ENCODE measurements around the gene RHNO1. TPM values are rescaled to one million over a fixed set of nuclear protein-coding genes. Genes with fewer than 3 reads are reported as not detected.

Gene RHNO1
- polyA plus RNA-seq, 1 donor from 2014 or later: 85.8 TPM

- H4K20me1 ChIP-seq (ENCODE audit: insufficient read depth): no peaks in the 10 kb centered on the region
- no peak overlapping the region for H3K27ac ChIP-seq (ENCODE audit: low read length)
- H3F3A ChIP-seq (ENCODE audit: insufficient read depth, low read length, poor library complexity, severe bottlenecking): no peaks in the 10 kb centered on the region
- no peak for TF ChIP-seq MXI1 (conservative IDR thresholded peaks at IDR 0.05; ENCODE audit: poor library complexity, severe bottlenecking)
- TF ChIP-seq RAD21 (conservative IDR thresholded peaks at IDR 0.05): no peak
- TF ChIP-seq REST (IDR thresholded peaks at IDR 0.05; ENCODE audit: borderline replicate concordance): no peak
- no peak for TF ChIP-seq EP300 (conservative IDR thresholded peaks at IDR 0.05; ENCODE audit: poor library complexity, severe bottlenecking)
- TF ChIP-seq POLR2AphosphoS5 (IDR thresholded peaks at IDR 0.05): no peak
- TF ChIP-seq SMC3 (conservative IDR thresholded peaks at IDR 0.05; ENCODE audit: poor library complexity): no peak
- no peak for TF ChIP-seq EZH2 (IDR thresholded peaks at IDR 0.05; ENCODE audit: borderline replicate concordance, insufficient read depth, low read length, poor library complexity, severe bottlenecking)
- no peak for TF ChIP-seq TAF1 (IDR thresholded peaks at IDR 0.05; ENCODE audit: low read depth)
- no peak for TF ChIP-seq CTCF (IDR thresholded peaks at IDR 0.05; ENCODE audit: poor library complexity, severe bottlenecking)
- H3K4me2 ChIP-seq (ENCODE audit: low read length): no peak overlapping the region
- no peak overlapping the region for H3K9ac ChIP-seq (ENCODE audit: low read length)
- H3K4me3 ChIP-seq (ENCODE audit: low read length): no peak overlapping the region
- no peaks in the 10 kb centered on the region for H3K27me3 ChIP-seq (ENCODE audit: insufficient read depth, low read depth, low read length)
- H2AFZ ChIP-seq (ENCODE audit: low read depth, low read length): no peak overlapping the region
- H3K36me3 ChIP-seq (ENCODE audit: insufficient read depth, low read length): no peaks in the 10 kb centered on the region
- H3K9me3 ChIP-seq (ENCODE audit: low read length): no peaks in the 10 kb centered on the region
- no peaks in the 10 kb centered on the region for H3K79me2 ChIP-seq (replicated peaks; ENCODE audit: insufficient read depth, low read length)
- no peaks in the 10 kb centered on the region for H3K9me2 ChIP-seq (ENCODE audit: insufficient read depth, low read length)
Measured at GRCh38 chr12:2855546-2855945, 21.5 kb upstream of the RHNO1 start.

- Histone ChIP-seq H2AFZ (ENCODE audit: low read depth, low read length) (no peak overlapping the region), H3K27me3 (ENCODE audit: insufficient read depth, low read depth, low read length) (no peaks in the 10 kb centered on the region), H3K4me2 (ENCODE audit: low read length) (no peak overlapping the region), H3K36me3 (ENCODE audit: insufficient read depth, low read length) (no peaks in the 10 kb centered on the region), H3K79me2 (replicated peaks; ENCODE audit: insufficient read depth, low read length) (no peaks in the 10 kb centered on the region), H4K20me1 (ENCODE audit: insufficient read depth) (no peaks in the 10 kb centered on the region), H3K27ac (ENCODE audit: low read length) (no peak overlapping the region), H3K9ac (ENCODE audit: low read length) (no peak overlapping the region), H3K9me2 (ENCODE audit: insufficient read depth, low read length) (no peaks in the 10 kb centered on the region), H3K9me3 (ENCODE audit: low read length) (no peaks in the 10 kb centered on the region), H3K4me3 (ENCODE audit: low read length) (no peak overlapping the region), H3F3A (ENCODE audit: insufficient read depth, low read length, poor library complexity, severe bottlenecking) (no peaks in the 10 kb centered on the region)
- no peak for TF ChIP-seq MXI1 (conservative IDR thresholded peaks at IDR 0.05; ENCODE audit: poor library complexity, severe bottlenecking)
- TF ChIP-seq POLR2AphosphoS5 (IDR thresholded peaks at IDR 0.05): no peak
Measured at GRCh38 chr12:2856051-2856450, 21.0 kb upstream of the RHNO1 start.

GRCh38 chr12:2857021-2857431 lies 20.0 kb upstream of the RHNO1 start, which contains the start of gene TEX52:
Gene TEX52, minus strand, starts transcription at chr12:2857039. Its CDS starts 13 bp downstream, at chr12:2857026.
- no peak within 1 kb of the TSS for H3K9ac ChIP-seq (ENCODE audit: low read length)
- H4K20me1 ChIP-seq (ENCODE audit: insufficient read depth): no peaks in the 10 kb centered on the region
- H3K9me2 ChIP-seq (ENCODE audit: insufficient read depth, low read length): no peaks in the 10 kb centered on the region
- no peaks in the 10 kb centered on the region for H3K36me3 ChIP-seq (ENCODE audit: insufficient read depth, low read length)
- no peak within 1 kb of the TSS for H3K4me2 ChIP-seq (ENCODE audit: low read length)
- H3K79me2 ChIP-seq (replicated peaks; ENCODE audit: insufficient read depth, low read length): no peaks in the 10 kb centered on the region
- H3K27ac ChIP-seq (ENCODE audit: low read length): no peak within 1 kb of the TSS
- no peak for TF ChIP-seq REST (IDR thresholded peaks at IDR 0.05; ENCODE audit: borderline replicate concordance)
- no peak for TF ChIP-seq SMC3 (conservative IDR thresholded peaks at IDR 0.05; ENCODE audit: poor library complexity)
- TF ChIP-seq EZH2 (IDR thresholded peaks at IDR 0.05; ENCODE audit: borderline replicate concordance, insufficient read depth, low read length, poor library complexity, severe bottlenecking): no peak
- no peak for TF ChIP-seq MXI1 (conservative IDR thresholded peaks at IDR 0.05; ENCODE audit: poor library complexity, severe bottlenecking)
- TF ChIP-seq CTCF (IDR thresholded peaks at IDR 0.05; ENCODE audit: poor library complexity, severe bottlenecking): no peak
- TF ChIP-seq EP300 (conservative IDR thresholded peaks at IDR 0.05; ENCODE audit: poor library complexity, severe bottlenecking): no peak
- no peak for TF ChIP-seq TAF1 (IDR thresholded peaks at IDR 0.05; ENCODE audit: low read depth)
- no peak for TF ChIP-seq RAD21 (conservative IDR thresholded peaks at IDR 0.05)
- TF ChIP-seq POLR2AphosphoS5 (IDR thresholded peaks at IDR 0.05): no peak
- no peak within 1 kb of the TSS for H3K4me3 ChIP-seq (ENCODE audit: low read length)
- no peaks in the 10 kb centered on the region for H3K27me3 ChIP-seq (ENCODE audit: insufficient read depth, low read depth, low read length)
- no peak within 1 kb of the TSS for H2AFZ ChIP-seq (ENCODE audit: low read depth, low read length)
- no peaks in the 10 kb centered on the region for H3K9me3 ChIP-seq (ENCODE audit: low read length)
- H3F3A ChIP-seq (ENCODE audit: insufficient read depth, low read length, poor library complexity, severe bottlenecking): no peaks in the 10 kb centered on the region
